Muscle of leg (tissue), 11 donors: ENCODE measurements around the gene GRIK3. TPM values are rescaled to one million over a fixed set of nuclear protein-coding genes. Genes with fewer than 3 reads are reported as not detected.

Source experiments
- DNase-seq: peaks from one replicate; pipeline ENCODE4 v3.0.0; 2013
- H3K27ac ChIP-seq: one replicate; pipeline ENCODE4 v1.5.1; 2013; ENCODE audit warnings: mild to moderate bottlenecking, low read length, control low read depth
- H3K27me3 ChIP-seq: one replicate; pipeline ENCODE4 v1.6.1; 2013; ENCODE audit warnings: low read length; ENCODE audit not compliant: control insufficient read depth, insufficient read depth
- H3K36me3 ChIP-seq: one replicate; pipeline ENCODE4 v1.6.1; 2013; ENCODE audit warnings: low read length; ENCODE audit not compliant: control insufficient read depth, insufficient read depth
- H3K4me1 ChIP-seq: one replicate; pipeline ENCODE4 v1.6.1; 2013; ENCODE audit warnings: low read length; ENCODE audit not compliant: control insufficient read depth, insufficient read depth
- H3K4me3 ChIP-seq: one replicate; pipeline ENCODE4 v1.5.1; 2013; ENCODE audit warnings: low read length, control low read depth
- H3K9me3 ChIP-seq: replicated peaks from 2 replicates; pipeline ENCODE4 v1.6.1; 2013; ENCODE audit warnings: low read depth, low read length; ENCODE audit not compliant: control insufficient read depth
- WGBS: methylation state at CpG from one replicate; pipeline ENCODE4 v1.1.5; 2013; ENCODE audit warnings: missing lambda C conversion rate; ENCODE audit not compliant: insufficient coverage; 5-methylcytosine and 5-hydroxymethylcytosine counted together
- polyA plus RNA-seq, 8 donors: library from polyadenylated mRNA; unstranded; fragments of 120-200 nt; gene quantifications; one replicate each; pipeline versions ENCODE4 v1.2.1 to v1.2.3, GENCODE V29; 2013; ENCODE audit warnings: inconsistent platforms in 1 of 8, low replicate concordance in 1 of 8; ENCODE audit not compliant: insufficient read length in 8 of 8, insufficient read depth in 1 of 8
- total RNA-seq: library from RNA; stranded (reverse); fragments of 120-200 nt; gene quantifications from one replicate; pipeline ENCODE4 v1.2.4, GENCODE V29; 2013

The GRIK3 gene
- total and polyA plus RNA-seq, 9 donors, result 0.44 to 3.3 (median 1.1) TPM

GRCh38 chr1:36765785-36766300 is 268.5 kb downstream of the GRIK3 start:
- Histone ChIP-seq H3K36me3 (no peaks in the 10 kb centered on the region), H3K4me3 (no peak overlapping the region), H3K9me3 (no peaks in the 10 kb centered on the region), H3K4me1 (peaks cover 4% of the 10 kb centered on the region), H3K27me3 (peaks cover 29% of the 10 kb centered on the region), H3K27ac (no peak overlapping the region)
- 37% methylated on average over 2 of the region's 5 CpGs for WGBS
- no peak for DNase-seq

- no peaks in the 10 kb centered on the region for H3K9me3 ChIP-seq
- peaks cover 19% of the 10 kb centered on the region for H3K27me3 ChIP-seq
- peaks cover 4% of the 10 kb centered on the region for H3K4me1 ChIP-seq
- no peak overlapping the region for H3K27ac ChIP-seq
- WGBS, result no CpG with 5 or more reads among the region's 2 CpGs
- no peak overlapping the region for H3K4me3 ChIP-seq
- H3K36me3 ChIP-seq, result no peaks in the 10 kb centered on the region
- no peak for DNase-seq
These were observed 269.5 kb downstream of the GRIK3 start for GRCh38 chr1:36764798-36765197.

GRCh38 chr1:36763771-36764170 is 270.5 kb downstream of the GRIK3 start:
- peaks cover 9% of the 10 kb centered on the region for H3K27me3 ChIP-seq
- 91% methylated on average over 10 of the region's 10 CpGs for WGBS
- H3K36me3 ChIP-seq, result no peaks in the 10 kb centered on the region

GRCh38 chr1:36762174-36762573 is 272.1 kb downstream of the GRIK3 start:
- H3K9me3 ChIP-seq, result no peaks in the 10 kb centered on the region
- no peak overlapping the region for H3K27ac ChIP-seq
- peaks cover 4% of the 10 kb centered on the region for H3K4me1 ChIP-seq
- DNase-seq, result no peak
- H3K36me3 ChIP-seq, result no peaks in the 10 kb centered on the region
- H3K4me3 ChIP-seq, result no peak overlapping the region
- 56% methylated on average over 3 of the region's 3 CpGs for WGBS
- no peaks in the 10 kb centered on the region for H3K27me3 ChIP-seq

More at GRCh38 chr1:36763771-36764170, 270.5 kb downstream of the GRIK3 start:
- DNase-seq, result no peak
- no peaks in the 10 kb centered on the region for H3K9me3 ChIP-seq
- no peak overlapping the region for H3K27ac ChIP-seq
- peaks cover 4% of the 10 kb centered on the region for H3K4me1 ChIP-seq
- H3K4me3 ChIP-seq, result no peak overlapping the region

GRCh38 chr1:36761113-36761512 is 273.2 kb downstream of the GRIK3 start:
- no peaks in the 10 kb centered on the region for H3K27me3 ChIP-seq
- DNase-seq, result no peak
- H3K27ac ChIP-seq, result no peak overlapping the region
- no peak overlapping the region for H3K4me3 ChIP-seq
- no peaks in the 10 kb centered on the region for H3K36me3 ChIP-seq
- H3K4me1 ChIP-seq, result peaks cover 4% of the 10 kb centered on the region
- H3K9me3 ChIP-seq, result no peaks in the 10 kb centered on the region

- no peak overlapping the region for H3K27ac ChIP-seq
- no peak for DNase-seq
- no peak overlapping the region for H3K4me3 ChIP-seq
- H3K27me3 ChIP-seq, result no peaks in the 10 kb centered on the region
- H3K4me1 ChIP-seq, result peaks cover 4% of the 10 kb centered on the region
- no peaks in the 10 kb centered on the region for H3K9me3 ChIP-seq
- WGBS, result 70% methylated on average over 3 of the region's 3 CpGs
- no peaks in the 10 kb centered on the region for H3K36me3 ChIP-seq
These were observed 274.2 kb downstream of the GRIK3 start for GRCh38 chr1:36760081-36760480.

GRCh38 chr1:36759355-36759754 is 275.0 kb downstream of the GRIK3 start:
- H3K36me3 ChIP-seq, result no peaks in the 10 kb centered on the region
- H3K9me3 ChIP-seq, result no peaks in the 10 kb centered on the region
- no peaks in the 10 kb centered on the region for H3K4me1 ChIP-seq
- WGBS, result no CpG with 5 or more reads among the region's 5 CpGs
- no peak overlapping the region for H3K27ac ChIP-seq
- H3K27me3 ChIP-seq, result no peaks in the 10 kb centered on the region
- DNase-seq, result no peak
- no peak overlapping the region for H3K4me3 ChIP-seq

- H3K4me1 ChIP-seq, result no peaks in the 10 kb centered on the region
- H3K9me3 ChIP-seq, result no peaks in the 10 kb centered on the region
- no peaks in the 10 kb centered on the region for H3K36me3 ChIP-seq
- no peaks in the 10 kb centered on the region for H3K27me3 ChIP-seq
- no peak for DNase-seq
- 65% methylated on average over 2 of the region's 12 CpGs for WGBS
- H3K4me3 ChIP-seq, result no peak overlapping the region
- H3K27ac ChIP-seq, result no peak overlapping the region
These were observed 278.7 kb downstream of the GRIK3 start for GRCh38 chr1:36755303-36756230.

GRCh38 chr1:36754366-36754765 is 279.9 kb downstream of the GRIK3 start:
- 50% methylated on average over 1 of the region's 1 CpG for WGBS
- H3K27me3 ChIP-seq, result no peaks in the 10 kb centered on the region

GRCh38 chr1:36753451-36753850 is 280.9 kb downstream of the GRIK3 start:
- H3K4me1 ChIP-seq, result no peaks in the 10 kb centered on the region
- no peak overlapping the region for H3K4me3 ChIP-seq
- H3K9me3 ChIP-seq, result no peaks in the 10 kb centered on the region
- no peak for DNase-seq
- H3K27me3 ChIP-seq, result no peaks in the 10 kb centered on the region
- H3K36me3 ChIP-seq, result no peaks in the 10 kb centered on the region
- no peak overlapping the region for H3K27ac ChIP-seq
- WGBS, result 60% methylated on average over 1 of the region's 7 CpGs

More at GRCh38 chr1:36754366-36754765, 279.9 kb downstream of the GRIK3 start:
- Histone ChIP-seq H3K9me3 (no peaks in the 10 kb centered on the region), H3K36me3 (no peaks in the 10 kb centered on the region), H3K27ac (no peak overlapping the region), H3K4me1 (no peaks in the 10 kb centered on the region), H3K4me3 (no peak overlapping the region)
- DNase-seq, result no peak
